ENCODE results near the gene CRHR2. TPM values are rescaled to one million over a fixed set of nuclear protein-coding genes. Genes with fewer than 3 reads are reported as not detected.

Gene CRHR2
- total RNA-seq, 1 experiment from 2014 or later, result not detected

DNA sequence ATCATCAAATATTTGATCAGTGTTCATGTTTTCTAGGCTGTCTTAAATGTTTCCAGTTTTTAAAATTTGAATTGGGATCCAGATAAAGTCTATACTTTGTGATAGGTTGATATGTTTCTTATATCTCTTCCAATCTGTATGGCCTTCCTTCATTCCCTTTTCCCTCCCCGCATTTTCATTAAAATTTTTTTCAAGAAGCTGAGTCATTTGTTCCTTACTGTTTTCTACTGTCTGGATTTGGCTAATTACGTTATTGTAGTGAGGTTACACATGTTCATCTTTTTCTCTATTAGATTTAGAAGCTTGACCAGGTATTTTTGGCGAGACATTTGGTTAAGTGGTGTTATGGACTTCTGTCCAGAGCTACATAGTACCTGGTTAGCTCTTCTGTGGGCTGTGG, 76.4 kb downstream of the CRHR2 start:
- CTCF ChIA-PET, result no interaction called here
- no peak overlapping the region for H3K27ac Mint-ChIP-seq (ENCODE audit: unreplicated experiment)
- H3K4me3 Mint-ChIP-seq (ENCODE audit: unreplicated experiment), result no peak overlapping the region
- POLR2A ChIA-PET, result no interaction called here
- Histone ChIP-seq H3K36me3 (ENCODE audit: control insufficient read depth, insufficient read depth, low read length) (no peaks in the 10 kb centered on the region), H3K4me1 (no peaks in the 10 kb centered on the region), H3K9me3 (no peaks in the 10 kb centered on the region), H3K4me3 (ENCODE audit: low read depth, low read length) (no peak overlapping the region), H3K27me3 (replicated peaks; ENCODE audit: control insufficient read depth, insufficient read depth, low read length) (no peaks in the 10 kb centered on the region)
- no peak for DNase-seq
- TF ChIP-seq CTCF (IDR thresholded peaks at IDR 0.05; ENCODE audit: insufficient read depth in 1 of 2, low read depth in 1 of 2, low read length in 1 of 2, severe bottlenecking in 1 of 2, unreplicated experiment in 1 of 2), result no peak
- intact Hi-C loops (cut with micrococcal nuclease; ENCODE audit: unreplicated experiment), result no loop called here
- no peaks in the 10 kb centered on the region for H3K4me1 Mint-ChIP-seq (ENCODE audit: low read depth, unreplicated experiment)
- H3K27me3 Mint-ChIP-seq (ENCODE audit: insufficient read depth, unreplicated experiment), result no peaks in the 10 kb centered on the region
- BruUV-seq (replicated peaks), result no TSS peak
- H3K36me3 Mint-ChIP-seq (ENCODE audit: insufficient read depth, unreplicated experiment), result peaks cover 94% of the 10 kb centered on the region
- no peaks in the 10 kb centered on the region for H3K9me3 Mint-ChIP-seq (ENCODE audit: unreplicated experiment)

- Mint-ChIP-seq H3K36me3 (ENCODE audit: insufficient read depth, unreplicated experiment) (peaks cover 94% of the 10 kb centered on the region), H3K4me3 (ENCODE audit: unreplicated experiment) (no peak overlapping the region), H3K27ac (ENCODE audit: unreplicated experiment) (no peak overlapping the region), H3K27me3 (ENCODE audit: insufficient read depth, unreplicated experiment) (no peaks in the 10 kb centered on the region), H3K4me1 (ENCODE audit: low read depth, unreplicated experiment) (no peaks in the 10 kb centered on the region), H3K9me3 (ENCODE audit: unreplicated experiment) (no peaks in the 10 kb centered on the region)
- Histone ChIP-seq H3K4me3 (ENCODE audit: low read depth, low read length) (no peak overlapping the region), H3K9me3 (no peaks in the 10 kb centered on the region), H3K36me3 (ENCODE audit: control insufficient read depth, insufficient read depth, low read length) (no peaks in the 10 kb centered on the region), H3K27me3 (replicated peaks; ENCODE audit: control insufficient read depth, insufficient read depth, low read length) (no peaks in the 10 kb centered on the region), H3K4me1 (no peaks in the 10 kb centered on the region)
- no peak for TF ChIP-seq CTCF (IDR thresholded peaks at IDR 0.05; ENCODE audit: insufficient read depth in 1 of 2, low read depth in 1 of 2, low read length in 1 of 2, severe bottlenecking in 1 of 2, unreplicated experiment in 1 of 2)
- ChIA-PET POLR2A (no interaction called here), CTCF (no interaction called here)
- DNase-seq, result no peak
- no TSS peak for BruUV-seq (replicated peaks)
- intact Hi-C loops (cut with micrococcal nuclease; ENCODE audit: unreplicated experiment), result no loop called here
Observed at GRCh38 chr7:30604901-30605300, 77.4 kb downstream of the CRHR2 start.

Other genes starting within 250 kb of the CRHR2 start
- 5.4 and 7.0 TPM in 2 replicates for gene NOD1, start 203.7 kb downstream of the CRHR2 start, total RNA-seq (2022)
- 75.2 and 78.7 TPM in 2 replicates for gene GGCT, start 177.6 kb downstream of the CRHR2 start, total RNA-seq (2022)
- 380 and 394 TPM in 2 replicates for gene GARS1, start 87.6 kb downstream of the CRHR2 start, total RNA-seq (2022)
- 2.2 and 3.3 TPM in 2 replicates for gene INMT, start 69.7 kb upstream of the CRHR2 start, total RNA-seq (2022)
- gene MINDY4, start 89.0 kb upstream of the CRHR2 start, total RNA-seq (2022), result 2.0 and 2.1 TPM in 2 replicates
- gene AQP1, start 229.4 kb upstream of the CRHR2 start, total RNA-seq (2022), result 0.19 and 0.52 TPM in 2 replicates

Data from Caco-2 (cell line).